Glutamatergic neuron (in vitro differentiated cells): Measurements from ENCODE around the gene GRSF1. TPM values are rescaled to one million over a fixed set of nuclear protein-coding genes. Genes with fewer than 3 reads are reported as not detected.

ENCODE experiments used
- DNase-seq: peaks from one replicate; pipeline ENCODE4 v3.0.0; 2022
- H3K27ac Mint-ChIP-seq: one replicate; pipeline ENCODE4 v1.8.0; 2020; ENCODE audit warnings: mild to moderate bottlenecking, mixed read lengths, inconsistent platforms; ENCODE audit not compliant: unreplicated experiment
- H3K27me3 Mint-ChIP-seq: one replicate; pipeline ENCODE4 v1.8.0; 2020; ENCODE audit warnings: mild to moderate bottlenecking, moderate library complexity, mixed read lengths, inconsistent platforms; ENCODE audit not compliant: unreplicated experiment
- H3K36me3 Mint-ChIP-seq: one replicate; pipeline ENCODE4 v1.8.0; 2020; ENCODE audit warnings: mild to moderate bottlenecking, mixed read lengths, inconsistent platforms; ENCODE audit not compliant: unreplicated experiment
- H3K4me1 Mint-ChIP-seq: one replicate; pipeline ENCODE4 v1.8.0; 2020; ENCODE audit warnings: mild to moderate bottlenecking, low read depth, mixed read lengths, inconsistent platforms; ENCODE audit not compliant: unreplicated experiment
- H3K4me3 Mint-ChIP-seq: one replicate; pipeline ENCODE4 v1.8.0; 2020; ENCODE audit warnings: mild to moderate bottlenecking, mixed read lengths, inconsistent platforms; ENCODE audit not compliant: unreplicated experiment
- H3K9me3 Mint-ChIP-seq: one replicate; pipeline ENCODE4 v1.8.0; 2020; ENCODE audit warnings: mild to moderate bottlenecking, moderate library complexity, mixed read lengths, inconsistent platforms; ENCODE audit not compliant: unreplicated experiment
- CTCF ChIP-seq: fragments of 200-600 bp; sonication (generic); IDR thresholded peaks from one replicate; pipeline ENCODE4 v1.5.0; 2021; ENCODE audit not compliant: partially characterized antibody, unreplicated experiment
- total RNA-seq: library from RNA; stranded (reverse); fragmentation: NEBNext Ultra II Directional; extraction: Animal tissue kit (Norgen Biotek cat#: 25700); gene quantifications from one replicate; pipeline ENCODE4 v1.2.1, GENCODE V29; 2021; ENCODE audit not compliant: unreplicated experiment

The GRSF1 gene
- total RNA-seq, 1 donor from 2014 or later, result 61.1 TPM

GRCh38 chr4:70858454-70858853, 18.8 kb upstream of the GRSF1 start:
- no peaks in the 10 kb centered on the region for H3K36me3 Mint-ChIP-seq
- H3K27me3 Mint-ChIP-seq, result no peaks in the 10 kb centered on the region
- no peaks in the 10 kb centered on the region for H3K4me1 Mint-ChIP-seq
- H3K9me3 Mint-ChIP-seq, result no peaks in the 10 kb centered on the region
- TF ChIP-seq CTCF, result no peak
- no peak overlapping the region for H3K4me3 Mint-ChIP-seq
- no peak for DNase-seq
- H3K27ac Mint-ChIP-seq, result no peak overlapping the region

DNA sequence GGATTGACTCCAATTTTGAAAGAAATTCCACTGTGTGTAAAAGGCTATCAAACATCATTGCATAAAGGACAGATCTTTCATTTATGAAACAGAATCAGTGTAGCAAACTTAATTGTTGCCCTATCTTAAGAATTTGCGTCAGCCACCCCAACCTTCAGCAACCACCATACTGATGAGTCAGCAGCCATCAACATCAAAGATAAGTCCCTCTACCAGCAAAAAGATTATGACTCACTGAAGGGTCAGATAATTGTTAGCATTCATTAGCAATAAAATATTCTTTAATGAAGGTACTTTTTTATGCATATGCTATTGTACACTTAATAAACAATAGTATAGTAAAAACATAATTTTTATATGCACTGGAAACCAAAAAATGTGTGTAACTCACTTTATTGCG, 15.8 kb upstream of the GRSF1 start:
- no peak for DNase-seq
- H3K4me3 Mint-ChIP-seq, result no peak overlapping the region
- no peaks in the 10 kb centered on the region for H3K27me3 Mint-ChIP-seq
- no peak overlapping the region for H3K27ac Mint-ChIP-seq
- H3K9me3 Mint-ChIP-seq, result no peaks in the 10 kb centered on the region
- no peaks in the 10 kb centered on the region for H3K36me3 Mint-ChIP-seq
- no peaks in the 10 kb centered on the region for H3K4me1 Mint-ChIP-seq
- no peak for TF ChIP-seq CTCF

- H3K36me3 Mint-ChIP-seq, result no peaks in the 10 kb centered on the region
- no peak for DNase-seq
- H3K4me3 Mint-ChIP-seq, result no peak overlapping the region
- no peaks in the 10 kb centered on the region for H3K27me3 Mint-ChIP-seq
- no peak overlapping the region for H3K27ac Mint-ChIP-seq
- no peaks in the 10 kb centered on the region for H3K9me3 Mint-ChIP-seq
- TF ChIP-seq CTCF, result no peak
- no peaks in the 10 kb centered on the region for H3K4me1 Mint-ChIP-seq
Measured at GRCh38 chr4:70849291-70849690, 9.6 kb upstream of the GRSF1 start.

GRCh38 chr4:70844180-70844579, 4.5 kb upstream of the GRSF1 start:
- no peak overlapping the region for H3K27ac Mint-ChIP-seq
- H3K4me3 Mint-ChIP-seq, result no peak overlapping the region
- peaks cover 2% of the 10 kb centered on the region for H3K27me3 Mint-ChIP-seq

More at GRCh38 chr4:70844180-70844579, 4.5 kb upstream of the GRSF1 start:
- no peaks in the 10 kb centered on the region for H3K36me3 Mint-ChIP-seq
- no peak for DNase-seq
- peaks cover 3% of the 10 kb centered on the region for H3K9me3 Mint-ChIP-seq
- H3K4me1 Mint-ChIP-seq, result no peaks in the 10 kb centered on the region
- TF ChIP-seq CTCF, result no peak
